GM19035 (cell line): Measurements from ENCODE around the gene IL1R2.
"Not testable (repeated sequence)": the region's sequence is repeated elsewhere in the genome, so short reads cannot be mapped to it uniquely, and the experiment has no call there.

Source experiments
- ATAC-seq: cut with Tn5 transposase; IDR thresholded peaks from one replicate; pipeline ENCODE4 v1.9.1; 2021; ENCODE audit not compliant: unreplicated experiment

Gene IL1R2

GRCh38 chr2:102058293-102058833 lies 66.6 kb downstream of the IL1R2 start:
- no peak for ATAC-seq

- ATAC-seq, result no peak
Measured at GRCh38 chr2:102059151-102059550, 67.4 kb downstream of the IL1R2 start.

DNA sequence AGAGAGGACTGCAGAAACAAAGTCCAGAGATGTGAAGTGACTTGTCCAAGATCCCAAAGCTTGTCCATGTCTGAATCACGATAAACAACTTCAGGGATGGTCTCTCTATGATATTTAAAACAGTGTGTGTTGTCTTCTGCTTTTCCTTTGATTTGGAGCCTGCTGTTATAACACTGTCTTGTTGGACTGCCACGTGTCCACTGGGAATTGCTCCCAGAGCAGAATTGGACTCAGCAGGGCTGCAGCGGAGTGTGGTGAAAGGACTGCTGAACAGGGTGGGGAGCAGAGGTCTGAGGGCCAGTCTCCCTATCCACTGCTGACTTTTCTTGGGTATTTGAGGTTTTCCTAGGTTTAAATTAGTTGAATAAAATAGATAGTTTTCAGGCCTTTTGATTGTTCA lies 68.3 kb downstream of the IL1R2 start:
- no peak for ATAC-seq

GRCh38 chr2:102060792-102061191 lies 69.0 kb downstream of the IL1R2 start:
- no peak for ATAC-seq

GRCh38 chr2:102061286-102061699 lies 69.5 kb downstream of the IL1R2 start:
- no peak for ATAC-seq

DNA sequence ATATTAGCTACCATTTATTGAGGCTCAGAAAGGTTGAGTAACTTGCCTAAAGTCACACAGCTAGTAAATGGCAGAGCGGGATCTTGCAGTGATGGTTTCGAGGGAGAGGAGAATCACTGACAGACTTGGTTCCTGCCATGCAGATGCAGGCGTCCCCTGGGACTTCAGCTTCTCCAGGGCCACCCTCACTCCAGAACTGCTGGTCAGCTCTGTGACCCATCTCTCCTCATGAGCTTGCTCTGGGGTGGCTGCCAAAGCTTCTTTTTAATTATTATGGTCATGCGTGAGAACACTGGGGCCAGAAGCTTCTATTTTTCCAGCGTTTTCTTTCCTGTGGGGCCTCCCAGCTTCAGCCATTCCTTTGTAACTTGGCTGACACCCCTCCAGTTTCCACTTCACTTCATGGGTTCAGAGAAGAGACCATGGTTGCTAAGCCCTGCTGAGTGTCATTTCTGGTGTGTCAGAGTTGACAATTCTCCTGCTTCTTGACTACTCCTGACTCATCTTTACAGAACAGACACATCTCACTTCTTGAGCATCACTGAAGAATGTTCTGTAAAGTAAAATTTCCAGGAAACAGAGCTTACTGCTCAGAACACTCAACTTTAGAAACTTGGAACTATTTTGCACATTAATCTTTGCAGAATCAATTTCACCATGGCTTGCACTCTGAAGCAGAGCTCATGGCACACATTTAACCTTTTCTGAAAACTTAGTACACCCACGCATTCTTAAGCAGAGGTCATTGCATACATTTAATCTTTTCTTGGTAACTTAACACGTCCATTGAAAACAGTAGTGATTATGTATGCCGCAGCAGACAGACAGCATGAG lies 70.4 kb downstream of the IL1R2 start:
- ATAC-seq, result no peak

- no peak for ATAC-seq
Measured at GRCh38 chr2:102062802-102063201, 71.0 kb downstream of the IL1R2 start.

DNA sequence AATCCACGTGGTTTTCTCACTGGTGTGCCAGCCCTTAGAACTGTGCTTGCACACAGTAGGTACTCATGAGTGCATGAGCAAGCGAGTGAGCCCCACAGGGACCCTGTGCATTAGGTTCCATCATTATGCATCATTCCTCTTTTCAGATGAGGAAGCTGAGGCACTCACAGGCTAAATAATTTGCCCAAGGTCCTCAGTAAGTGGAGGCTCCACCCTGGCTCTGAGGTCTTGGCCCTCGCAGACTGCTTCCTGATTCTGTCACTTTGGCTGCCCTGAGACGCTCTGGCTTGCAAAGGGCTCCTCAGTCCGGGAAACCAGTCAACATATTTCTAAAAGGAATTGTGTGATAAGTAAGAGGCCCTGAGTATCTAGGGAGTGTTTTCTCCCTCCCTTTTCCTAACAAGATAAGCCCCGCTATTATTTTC lies 71.7 kb downstream of the IL1R2 start:
- ATAC-seq, result no peak

GRCh38 chr2:102063941-102064678 lies 72.3 kb downstream of the IL1R2 start:
- no peak for ATAC-seq

- no peak for ATAC-seq
Measured at GRCh38 chr2:102064679-102065674, 73.2 kb downstream of the IL1R2 start.

DNA sequence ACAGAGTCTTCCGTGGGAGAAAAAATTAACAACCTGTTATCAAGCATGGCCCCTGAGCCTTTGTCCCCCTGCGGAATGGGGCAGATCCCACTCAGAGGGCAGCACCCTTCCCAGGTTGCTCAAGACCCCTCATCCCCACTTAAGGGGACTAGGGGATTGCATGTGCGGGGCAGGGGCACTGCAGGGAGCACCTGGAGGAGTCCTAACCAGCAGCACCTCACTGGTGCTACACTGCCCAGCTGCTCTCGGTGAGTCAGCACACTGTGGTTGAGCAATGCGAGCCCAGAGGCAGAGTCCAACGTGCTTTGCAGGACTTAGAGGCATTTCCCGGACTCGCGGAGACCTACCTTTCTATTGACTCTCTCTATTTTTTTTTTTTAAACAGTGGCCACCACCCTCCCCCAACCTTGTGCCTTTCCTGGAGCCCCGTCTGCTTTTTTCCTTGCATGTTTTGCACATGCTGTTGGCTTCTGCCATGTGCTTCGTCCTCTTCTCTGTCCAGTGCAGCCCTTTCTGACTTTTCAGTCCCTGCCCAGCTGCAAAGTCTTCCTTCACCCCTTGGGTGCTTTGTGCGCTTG lies 74.0 kb downstream of the IL1R2 start:
- ATAC-seq, result no peak

- ATAC-seq, result no peak
Measured at GRCh38 chr2:102066554-102066953, 74.8 kb downstream of the IL1R2 start.

DNA sequence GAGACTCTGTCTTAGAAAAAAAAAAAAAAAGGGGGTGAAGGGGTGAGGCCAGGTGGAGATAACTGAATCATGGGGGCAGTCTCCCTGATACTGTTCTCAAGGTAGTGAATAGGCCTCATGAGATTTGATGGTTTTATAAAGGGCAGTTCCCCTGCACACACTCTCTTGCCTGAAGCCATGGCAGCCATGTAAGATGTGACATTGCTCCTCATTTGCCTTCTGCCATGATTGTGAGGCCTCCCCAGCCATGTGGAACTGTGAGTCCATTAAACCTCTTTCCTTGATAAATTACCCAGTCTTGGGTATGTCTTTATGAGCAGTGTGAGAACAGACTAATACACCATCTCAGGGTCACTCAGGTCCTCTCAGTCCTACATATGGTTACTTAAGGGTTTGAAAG lies 76.4 kb downstream of the IL1R2 start:
- not testable (repeated sequence) for ATAC-seq

DNA sequence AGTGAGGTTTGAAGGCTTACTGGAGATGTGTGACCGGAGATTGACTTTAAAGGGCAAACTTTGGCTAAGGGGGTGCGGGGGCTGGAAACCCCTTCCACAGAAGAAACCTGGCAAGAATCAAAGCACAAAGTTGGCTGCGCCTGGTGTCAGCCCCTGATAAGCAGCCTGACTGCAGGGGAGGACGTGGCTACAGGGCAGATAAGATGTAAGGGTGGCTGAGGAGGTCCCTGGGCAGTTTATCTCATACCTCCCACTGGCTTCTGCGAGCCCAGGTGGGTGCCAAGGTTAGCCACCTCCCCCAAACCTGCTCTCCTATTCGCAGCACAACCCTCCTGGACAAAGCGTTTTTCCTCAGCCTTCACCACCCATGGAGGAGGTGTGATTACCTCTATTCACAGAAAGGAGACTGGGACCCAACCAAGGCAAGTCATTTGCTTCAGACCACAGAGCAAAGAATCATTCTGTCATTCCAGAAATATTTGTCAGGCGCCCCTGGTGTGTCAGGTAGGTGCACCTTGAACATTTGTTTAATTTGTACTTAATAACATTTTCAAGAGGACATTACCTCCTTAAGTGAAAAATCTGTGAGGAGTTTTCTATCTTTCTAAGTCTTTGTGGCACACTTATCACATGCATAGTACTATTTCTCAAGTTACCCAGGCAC lies 77.7 kb downstream of the IL1R2 start:
- ATAC-seq, result no peak

- no peak for ATAC-seq
Measured at GRCh38 chr2:102070058-102070642, 78.4 kb downstream of the IL1R2 start.

GRCh38 chr2:102072741-102073140 lies 81.0 kb downstream of the IL1R2 start:
- ATAC-seq, result no peak

- no peak for ATAC-seq
Measured at GRCh38 chr2:102073168-102073724, 81.5 kb downstream of the IL1R2 start.

GRCh38 chr2:102074152-102074783 lies 82.5 kb downstream of the IL1R2 start:
- no peak for ATAC-seq

DNA sequence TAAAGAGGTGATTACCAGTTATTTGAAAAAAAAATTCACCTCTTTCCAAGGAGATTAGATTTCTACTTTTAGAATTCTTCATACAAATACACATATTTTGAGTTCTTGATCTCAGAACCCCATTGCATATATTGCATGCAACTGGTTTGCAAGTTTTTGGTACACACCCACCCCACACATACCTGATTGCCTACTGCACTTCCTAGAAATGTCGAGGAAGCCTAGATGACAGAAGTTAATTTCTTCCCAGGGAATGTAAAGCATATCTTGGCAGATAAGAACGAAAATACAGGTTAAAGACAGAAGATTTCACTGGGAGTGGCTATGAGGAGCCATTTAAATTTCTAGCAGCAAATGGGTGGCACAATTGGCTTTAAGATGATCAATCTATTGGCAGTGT lies 83.7 kb downstream of the IL1R2 start:
- no peak for ATAC-seq
